Stimulated activated CD4-positive, alpha-beta T cell treated with anti-CD3 and anti-CD28 coated beads, Interleukin-12 subunit alpha, Interleukin-12 subunit beta, amount 100 ng/mL, for 48 hours (primary cell): Measurements from ENCODE around the gene AOPEP.
A peak's percentile ranks its signal among the peaks of the same experiment; 100 is the strongest.

Experiments used
- DNase-seq, 3 donors: peaks; one replicate each; pipeline ENCODE4 v3.0.0-alpha.2; 2020; ENCODE audit warnings: low read depth in 2 of 3, low spot score in 1 of 3

The AOPEP gene

DNA sequence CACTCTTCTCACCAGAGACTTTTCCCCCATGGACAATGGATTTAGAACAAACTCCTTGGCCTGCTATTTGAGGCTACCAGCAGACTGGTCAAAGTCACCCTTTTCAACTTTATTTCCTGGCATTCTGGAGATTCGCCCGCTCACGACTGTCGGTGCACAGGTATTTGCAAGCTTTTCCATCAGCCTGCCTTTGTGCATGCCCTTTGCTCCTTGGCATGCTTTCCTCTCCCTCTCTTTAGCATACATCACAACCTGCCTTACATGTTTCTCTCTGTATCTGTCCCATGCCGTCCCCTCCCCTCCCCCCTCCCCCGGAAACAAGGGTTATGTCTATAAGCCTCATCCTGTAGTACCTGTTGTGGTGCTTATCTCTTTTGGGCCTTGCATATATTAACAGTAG is 257.1 kb downstream of the AOPEP start:
- DNase-seq, result no peak

- DNase-seq, result no peak
These were observed 258.5 kb downstream of the AOPEP start for GRCh38 chr9:94984891-94985476.

DNA sequence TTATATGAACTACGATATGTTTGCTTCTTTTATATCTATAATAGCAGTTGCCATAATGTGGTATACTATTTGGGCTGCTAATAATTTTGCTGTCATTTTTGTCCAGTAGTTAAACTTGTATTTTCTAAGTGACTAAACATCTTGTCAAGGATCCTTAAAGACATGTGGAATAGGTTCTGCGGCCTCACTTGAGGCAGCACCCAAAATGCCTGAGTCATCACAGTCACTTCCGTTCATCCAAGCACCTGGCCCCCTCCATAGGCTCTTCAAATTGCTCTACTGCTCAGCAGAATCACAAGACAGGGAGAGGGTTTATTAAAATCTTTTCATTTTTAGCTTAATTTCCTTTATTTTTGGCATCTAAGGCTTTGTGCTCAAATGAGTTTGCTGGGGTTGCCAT is 259.1 kb downstream of the AOPEP start:
- no peak for DNase-seq

GRCh38 chr9:94987731-94988130 is 261.2 kb downstream of the AOPEP start:
- no peak for DNase-seq

- DNase-seq, result no peak
These were observed 264.5 kb downstream of the AOPEP start for GRCh38 chr9:94990897-94991561.

DNA sequence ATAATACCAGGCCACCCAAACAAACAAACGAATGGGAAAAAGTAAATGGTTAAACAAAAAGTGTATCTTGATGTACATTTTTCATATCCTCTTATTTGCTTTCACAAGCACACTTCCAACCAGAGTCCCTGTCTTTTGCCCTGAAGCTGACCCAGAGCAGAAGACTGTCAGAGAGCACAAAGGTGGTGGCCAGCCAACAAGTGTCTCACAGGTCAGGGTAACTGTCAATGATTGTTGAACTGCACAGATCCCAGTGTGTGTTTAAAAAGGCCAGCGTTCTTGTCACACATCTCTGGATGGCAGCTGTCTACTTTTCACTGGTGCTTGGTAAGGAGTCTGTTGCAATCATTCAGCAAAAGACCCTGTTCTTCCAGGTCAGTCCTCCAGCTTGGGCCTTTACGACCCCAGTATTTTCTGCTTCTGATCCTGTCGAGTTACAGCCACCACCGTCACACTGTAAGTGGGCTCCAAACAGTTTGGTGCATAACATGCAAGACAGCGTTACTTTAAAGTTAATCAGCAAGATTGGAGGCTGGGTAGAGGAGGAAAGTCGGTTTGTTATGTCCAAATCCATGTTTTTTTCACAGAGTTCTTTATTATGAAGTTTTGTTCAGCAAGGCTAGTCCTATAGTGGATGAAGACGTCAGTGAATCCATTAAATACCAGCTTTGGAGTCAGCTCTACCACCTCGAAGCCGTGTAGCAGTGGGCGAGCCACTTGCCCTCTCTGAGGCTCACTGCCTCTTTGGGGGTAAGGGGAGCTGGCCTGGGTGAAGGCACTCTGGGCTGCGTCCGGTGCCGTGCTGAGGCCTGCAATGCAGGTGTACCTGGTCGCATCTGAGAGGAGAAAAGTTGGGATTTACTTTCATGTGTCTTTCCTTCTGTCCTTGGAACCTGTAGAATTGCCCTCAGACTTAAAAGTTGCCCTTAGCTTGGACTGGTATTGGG is 265.7 kb downstream of the AOPEP start:
- DNase-seq, result no peak

- no peak for DNase-seq
These were observed 266.8 kb downstream of the AOPEP start for GRCh38 chr9:94993160-94993820.

- no peak for DNase-seq
These were observed 267.3 kb downstream of the AOPEP start for GRCh38 chr9:94993821-94994165.

DNA sequence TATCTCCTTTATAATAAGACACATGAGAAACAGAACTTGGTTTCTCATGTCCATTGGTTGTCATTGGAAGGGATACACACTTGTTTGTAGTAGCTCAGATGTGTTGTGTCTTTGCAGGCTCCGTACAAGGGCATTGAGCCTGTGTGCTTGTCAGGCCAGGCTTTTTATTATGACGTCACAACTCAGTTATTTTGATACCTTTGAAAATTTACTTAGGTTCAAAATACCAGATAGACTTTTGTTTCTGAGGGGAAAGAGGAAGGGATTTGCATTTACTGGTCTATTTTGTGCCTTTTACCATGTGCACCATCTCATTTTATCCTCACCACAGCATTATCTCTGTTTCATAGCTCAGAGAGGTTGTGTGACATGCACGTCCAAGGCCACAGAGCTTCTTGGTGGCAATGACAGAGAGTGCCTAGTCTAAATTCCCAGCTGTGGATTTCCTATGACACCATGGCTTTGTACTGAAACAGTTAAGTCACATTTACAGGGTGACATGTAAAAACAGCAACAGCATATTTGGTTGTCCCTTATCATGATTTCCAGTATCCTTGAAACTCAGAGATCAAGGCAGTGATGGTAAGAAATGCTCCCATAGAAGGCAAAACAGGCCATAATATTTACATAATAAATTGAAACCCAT is 268.7 kb downstream of the AOPEP start:
- no peak for DNase-seq

DNA sequence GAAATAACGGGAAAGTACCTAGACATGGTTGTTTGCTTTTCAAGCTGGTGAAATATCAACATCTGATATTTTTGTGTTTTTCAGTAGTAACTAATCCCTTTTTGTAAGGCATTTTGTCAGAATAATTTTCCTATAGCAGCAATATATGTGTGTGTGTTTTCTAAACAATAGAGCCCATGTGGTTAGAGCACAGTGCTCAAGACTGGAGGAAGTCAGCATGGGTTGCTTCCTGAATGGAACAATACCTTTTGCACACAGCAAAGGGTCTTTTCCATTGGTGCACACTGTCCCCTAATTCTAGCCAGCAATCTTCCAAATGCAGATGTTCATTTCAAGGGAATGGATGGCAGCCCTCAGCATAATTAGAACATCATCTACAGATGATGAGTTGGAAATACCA is 270.1 kb downstream of the AOPEP start:
- no peak for DNase-seq

- no peak for DNase-seq
These were observed 271.2 kb downstream of the AOPEP start for GRCh38 chr9:94997727-94998126.

DNA sequence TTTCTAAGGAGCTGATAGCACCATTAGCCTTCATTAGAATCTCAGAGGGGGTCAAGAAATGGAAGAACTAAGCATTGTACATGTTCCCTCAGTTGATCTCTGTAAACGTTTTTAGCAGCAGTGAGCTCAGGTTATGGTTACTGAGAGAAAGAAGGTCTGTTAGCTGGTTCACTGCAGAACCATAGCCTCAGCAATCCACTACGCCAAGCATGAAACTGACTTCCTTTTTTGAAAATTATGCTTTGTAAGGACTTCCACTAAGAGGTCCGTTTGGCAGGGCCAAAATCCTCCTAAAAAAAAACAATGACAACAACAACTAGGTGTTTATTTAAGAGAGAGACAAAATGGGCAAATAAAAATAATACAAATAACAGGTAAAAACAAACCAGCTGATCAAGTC is 273.3 kb downstream of the AOPEP start:
- no peak for DNase-seq

- no peak for DNase-seq
These were observed 274.3 kb downstream of the AOPEP start for GRCh38 chr9:95000821-95001220.

DNA sequence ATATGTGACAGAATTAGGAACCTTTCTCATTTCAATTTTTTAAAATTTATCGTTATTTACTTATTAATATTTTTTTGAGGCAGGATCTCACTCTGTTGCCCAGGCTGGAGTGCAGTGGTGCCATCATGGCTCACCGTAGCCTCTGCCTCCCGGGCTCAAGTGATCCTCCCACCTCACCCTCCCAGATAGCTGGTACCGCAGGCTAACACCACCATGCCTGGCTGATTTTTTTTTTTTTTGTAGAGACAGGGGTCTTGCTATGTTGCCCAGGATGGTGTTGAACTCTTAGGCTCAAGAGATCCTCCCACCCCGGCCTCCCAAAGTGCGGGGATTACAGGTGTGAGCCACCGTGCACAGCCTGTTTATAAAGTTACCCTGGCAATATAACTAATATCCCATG is 275.2 kb downstream of the AOPEP start:
- DNase-seq, result no peak

DNA sequence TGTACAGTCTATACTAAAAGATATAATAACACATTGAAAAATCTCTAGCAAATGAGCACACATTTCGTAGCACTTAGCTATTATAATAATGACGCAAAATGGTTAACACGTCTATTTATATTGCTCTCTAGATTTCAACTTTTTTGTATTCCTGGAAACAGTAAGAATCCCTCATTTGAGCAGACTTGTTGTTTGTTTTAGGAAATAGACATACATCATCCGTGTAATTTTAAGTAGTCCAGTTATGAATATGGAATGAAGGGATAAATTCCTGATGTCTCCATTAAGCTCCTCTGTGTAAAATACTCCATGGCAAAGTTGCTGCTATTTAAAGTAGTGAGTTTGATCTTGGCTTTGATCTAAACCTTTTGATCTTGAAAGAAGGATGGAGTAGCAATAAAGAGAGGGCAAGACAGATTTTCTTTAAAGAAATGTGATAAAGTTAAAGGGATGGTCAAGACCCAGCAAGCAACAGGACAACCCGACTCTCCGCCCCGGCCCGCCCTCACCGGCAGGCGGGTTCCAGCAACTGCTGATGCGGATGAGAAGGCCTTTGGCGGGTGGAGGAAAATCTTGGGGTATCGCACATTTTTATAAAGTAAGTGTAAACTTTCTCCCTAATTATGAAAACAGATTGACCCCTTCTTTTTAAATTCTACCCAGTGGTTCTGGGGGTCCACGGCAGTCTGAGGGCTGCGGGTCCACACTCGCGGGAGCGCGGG is 277.4 kb downstream of the AOPEP start:
- DNase-seq, result no peak

DNA sequence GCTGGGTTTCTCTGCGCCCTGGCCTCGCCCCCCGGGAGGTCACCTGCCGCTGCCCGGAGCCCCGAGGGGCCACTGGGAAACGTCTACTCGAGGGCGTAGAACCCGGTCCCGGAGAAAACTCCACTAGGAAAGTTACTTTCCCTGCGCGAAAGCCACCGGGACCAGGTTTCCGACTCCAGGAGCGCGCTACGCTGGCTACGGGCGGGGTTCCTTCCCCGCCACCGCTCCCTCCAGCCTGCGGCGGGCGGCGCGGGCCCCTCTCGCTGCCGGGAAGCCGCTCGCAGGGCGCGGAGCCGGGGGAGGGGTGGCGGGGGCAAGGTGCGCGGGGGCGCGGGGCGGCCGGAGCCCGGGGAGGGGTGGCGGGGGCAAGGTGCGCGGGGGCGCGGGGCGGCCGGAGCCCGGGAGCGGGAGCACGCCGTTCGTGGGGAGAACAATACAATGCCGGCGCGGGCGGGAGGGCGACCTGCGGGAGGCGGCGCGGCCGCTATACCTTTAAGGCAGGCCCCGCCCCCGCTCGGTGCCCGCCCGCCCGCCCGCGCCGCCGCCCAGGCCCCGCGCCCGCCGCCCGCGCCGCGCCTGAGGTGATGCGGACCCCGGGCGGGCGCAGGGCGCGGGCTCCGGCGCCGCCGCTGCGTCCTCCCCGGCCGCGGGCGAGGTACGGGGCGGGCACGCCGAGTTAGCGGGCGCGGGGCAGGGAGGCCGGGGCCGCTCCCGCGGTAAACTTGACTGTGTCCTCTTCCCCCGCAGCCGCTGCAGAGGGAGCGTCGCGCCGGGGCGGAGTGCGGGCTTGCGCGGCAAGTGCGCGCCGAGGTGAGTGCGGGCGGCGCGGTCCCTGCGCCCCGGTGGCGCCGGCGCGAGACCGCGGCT is 278.1 kb downstream of the AOPEP start:
- DNase-seq, result peak in 1 of 3 donors; percentile 26

DNA sequence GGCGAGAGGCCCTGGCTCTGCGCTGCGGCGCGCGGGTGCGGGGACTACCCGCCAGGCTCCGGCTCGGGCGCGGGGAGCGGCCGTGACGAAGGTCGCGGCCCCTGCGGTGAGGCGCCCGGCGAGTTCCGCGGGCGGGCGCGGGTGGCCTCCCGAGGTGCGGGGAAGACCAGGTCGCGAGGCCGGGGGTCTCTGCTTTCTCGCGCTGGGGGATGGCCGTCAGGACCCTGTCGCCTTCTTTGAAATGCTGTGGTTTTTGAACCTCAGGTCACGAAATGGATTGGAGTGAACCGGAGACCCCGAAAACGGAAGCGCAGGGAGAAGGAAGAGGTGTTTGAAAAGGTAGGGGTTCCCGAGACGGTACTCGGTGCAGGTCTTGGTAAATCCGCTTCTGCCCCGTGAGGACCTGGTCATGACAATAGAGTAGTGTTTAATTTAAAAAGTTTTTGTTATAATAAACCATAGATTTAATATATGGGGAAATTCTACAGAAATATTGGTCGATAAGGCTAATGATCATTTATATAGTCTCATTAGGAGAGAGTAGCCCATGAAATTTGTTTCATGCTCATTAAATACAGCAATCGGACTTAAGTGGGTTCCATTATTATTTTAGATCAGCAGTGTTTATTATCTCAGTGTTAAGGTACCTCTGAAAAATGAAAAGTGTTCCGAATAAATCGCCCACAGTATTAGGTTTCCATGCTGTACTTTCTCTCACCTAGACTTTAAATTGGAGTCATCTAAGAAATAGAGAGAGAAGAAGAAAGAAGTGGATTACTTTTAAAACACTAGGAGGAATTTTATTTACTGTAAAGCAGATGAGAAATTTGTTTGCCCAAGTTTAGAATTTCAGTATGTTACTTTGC is 279.0 kb downstream of the AOPEP start:
- DNase-seq, result no peak

DNA sequence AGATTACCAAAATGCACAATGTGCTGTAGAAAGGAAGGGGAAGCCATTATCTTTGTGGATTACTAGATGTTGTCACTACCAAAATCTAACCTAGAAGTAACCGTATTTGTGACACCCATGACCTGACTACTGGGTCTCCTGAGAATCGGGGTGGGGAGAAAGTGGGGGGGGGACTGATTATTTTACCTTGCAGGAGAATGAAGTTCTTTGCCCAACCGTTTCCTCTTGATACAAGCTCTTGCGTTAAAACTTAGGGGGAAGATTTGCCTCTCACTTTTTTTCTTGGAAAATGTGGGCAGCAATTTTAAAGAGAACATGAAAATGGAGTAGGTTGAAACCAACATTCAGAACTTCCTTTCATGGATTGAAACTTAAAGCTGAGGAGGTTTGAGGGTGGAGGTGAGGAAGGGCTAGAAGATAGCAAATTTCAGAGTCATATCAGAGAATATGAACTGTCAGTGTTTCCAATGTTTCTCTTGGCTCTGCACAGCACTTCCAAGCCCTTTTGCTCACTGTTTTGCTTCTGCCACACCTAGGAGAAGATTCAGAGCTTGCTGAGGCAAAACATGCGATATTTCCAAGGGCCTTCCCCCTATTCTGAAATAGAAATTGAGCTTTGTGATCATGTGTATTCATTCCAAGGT is 280.8 kb downstream of the AOPEP start:
- no peak for DNase-seq
